ENCODE results near the gene CASQ2. TPM values are rescaled to one million over a fixed set of nuclear protein-coding genes. Genes with fewer than 3 reads are reported as not detected.
A peak's percentile ranks its signal among the peaks of the same experiment; 100 is the strongest.

Gene CASQ2
- polyA plus RNA-seq (ENCODE audit: insufficient read length in 4 of 4): 1 to 10 TPM in 2 of 4 donors, under 1 TPM in 2; 0.36 to 1.3 (median 1.0) TPM

DNA sequence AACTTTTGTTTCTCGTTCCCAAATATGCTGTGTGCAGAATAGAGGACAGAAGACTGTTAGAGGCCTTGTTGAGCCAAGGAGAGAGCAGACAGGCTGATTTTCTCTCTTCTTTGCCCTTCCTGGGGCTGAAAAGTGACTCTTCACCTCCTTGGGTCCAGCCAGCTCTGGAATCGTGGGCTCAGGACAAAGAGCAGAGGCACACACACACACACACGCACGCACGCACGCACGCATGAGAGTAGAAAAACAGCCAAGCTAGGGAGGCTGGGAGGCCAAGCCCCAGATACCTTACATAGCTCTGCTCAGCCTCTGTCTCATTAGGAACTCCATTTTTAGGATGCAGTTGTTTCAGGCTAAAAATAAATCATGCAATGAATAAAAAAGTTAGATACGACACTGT is at the start of gene CASQ2:
TSS of gene CASQ2 (minus strand) at position 166 of the 400 bp plus-strand sequence. CDS start 173 bp downstream, outside the sequence.
- no peak for DNase-seq (ENCODE audit: low read depth in 4 of 4, low spot score in 3 of 4)

DNA sequence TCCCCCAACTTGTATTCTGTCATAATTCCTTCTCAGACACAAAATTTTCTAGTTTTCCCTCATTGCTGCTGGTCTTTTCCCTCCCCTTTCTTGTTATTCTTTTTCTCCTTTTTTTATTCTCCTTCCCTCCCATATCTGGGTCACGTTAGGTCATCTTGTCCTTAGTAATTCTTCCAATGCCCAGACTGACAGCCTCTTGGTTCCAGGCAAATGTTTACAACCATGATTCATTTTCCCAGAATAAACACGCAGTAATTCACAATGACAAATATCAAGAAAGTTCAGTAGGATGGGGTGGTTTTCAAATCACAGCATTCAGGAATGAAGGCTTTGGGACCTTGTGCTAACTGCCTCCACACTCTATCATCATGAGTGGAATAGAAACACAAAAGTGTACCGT is 47.2 kb upstream of the CASQ2 start:
- no peak for DNase-seq (ENCODE audit: low read depth in 4 of 4, low spot score in 3 of 4)

DNA sequence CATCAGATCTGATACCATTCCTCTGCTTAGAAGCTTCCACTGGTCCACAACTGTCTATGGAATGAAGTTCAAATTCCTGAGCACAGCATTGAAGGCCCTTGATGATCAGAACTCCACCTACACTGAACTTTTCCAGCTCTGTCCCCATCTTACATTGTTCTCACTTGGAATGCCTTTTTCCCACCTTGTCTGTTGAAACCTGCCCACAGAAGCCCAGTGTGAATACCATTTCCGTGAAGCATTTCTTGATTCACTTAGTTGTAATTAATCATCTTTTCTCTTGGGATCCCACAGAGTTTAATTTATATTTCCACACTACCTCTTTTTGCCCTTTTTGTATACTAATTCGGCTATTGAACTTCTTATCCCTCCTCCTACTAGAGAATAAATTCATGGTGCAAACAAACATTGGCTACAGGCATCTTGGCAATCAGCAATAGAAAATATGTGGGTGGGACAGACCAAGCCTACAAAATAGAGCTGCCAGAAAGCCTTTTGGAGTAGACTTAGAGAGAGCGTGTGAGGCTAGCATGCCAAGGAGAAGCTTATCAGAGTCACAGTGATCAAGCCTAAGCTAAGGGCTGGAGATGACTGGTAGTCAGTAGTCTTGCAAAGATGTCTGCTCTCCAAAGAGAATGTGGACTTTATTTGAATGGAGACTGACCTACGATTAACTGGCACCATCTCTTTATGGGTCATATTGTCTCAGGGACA is 46.3 kb upstream of the CASQ2 start:
- no peak for DNase-seq (ENCODE audit: low read depth in 4 of 4, low spot score in 3 of 4)

DNA sequence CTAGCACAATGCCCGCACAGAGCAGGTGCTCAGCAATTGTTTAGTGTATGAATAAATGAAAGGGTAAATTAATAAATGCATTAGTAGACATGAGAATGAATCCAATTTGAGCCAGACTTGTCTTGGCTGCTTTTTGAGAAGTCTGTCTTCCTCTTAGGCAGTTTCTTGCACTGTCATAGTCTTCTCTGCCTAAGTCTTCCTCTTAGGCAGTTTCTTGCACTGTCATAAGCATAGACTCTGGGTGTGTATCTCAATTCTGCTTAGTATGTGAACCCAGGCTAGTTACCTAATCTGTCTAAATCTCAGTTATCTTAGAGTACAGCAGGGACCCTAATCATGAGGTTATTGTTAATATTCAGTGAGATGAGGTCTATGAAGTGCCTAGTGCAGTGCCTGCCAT is 45.2 kb upstream of the CASQ2 start:
- DNase-seq (ENCODE audit: low read depth in 4 of 4, low spot score in 3 of 4): no peak

DNA sequence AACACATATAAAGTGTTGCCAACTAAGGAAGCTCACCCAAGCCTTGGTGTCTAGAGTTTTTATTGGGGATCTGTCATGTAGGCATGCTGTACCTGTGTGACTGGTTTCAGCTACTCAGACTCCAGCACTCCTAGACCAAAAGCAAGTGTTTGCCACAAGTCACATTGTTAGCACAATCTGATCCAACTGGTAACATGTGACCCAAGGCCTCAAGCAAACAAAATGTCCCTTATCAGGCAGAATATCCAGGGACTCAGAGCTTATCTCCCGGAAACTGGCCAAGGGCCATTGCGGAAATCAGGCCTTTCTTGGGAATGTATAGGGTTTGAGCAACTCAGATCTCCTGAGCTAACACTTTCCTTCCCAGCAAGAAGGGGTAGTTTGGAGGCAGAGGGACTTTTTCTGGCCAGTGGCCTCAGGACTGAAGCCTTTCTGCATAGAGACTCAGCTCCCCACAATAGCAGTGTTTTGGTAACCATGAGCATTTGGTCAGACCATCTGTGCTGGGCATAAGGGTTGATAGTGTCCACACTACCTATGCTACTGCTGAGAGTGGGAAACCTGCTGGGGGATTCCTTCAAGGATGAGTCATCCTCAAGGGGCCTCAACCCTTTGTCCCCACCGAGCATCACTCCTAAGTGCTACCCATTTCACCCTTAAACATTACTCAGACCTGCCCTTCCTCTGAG is 42.8 kb upstream of the CASQ2 start:
- DNase-seq (ENCODE audit: low read depth in 4 of 4, low spot score in 3 of 4): no peak

DNA sequence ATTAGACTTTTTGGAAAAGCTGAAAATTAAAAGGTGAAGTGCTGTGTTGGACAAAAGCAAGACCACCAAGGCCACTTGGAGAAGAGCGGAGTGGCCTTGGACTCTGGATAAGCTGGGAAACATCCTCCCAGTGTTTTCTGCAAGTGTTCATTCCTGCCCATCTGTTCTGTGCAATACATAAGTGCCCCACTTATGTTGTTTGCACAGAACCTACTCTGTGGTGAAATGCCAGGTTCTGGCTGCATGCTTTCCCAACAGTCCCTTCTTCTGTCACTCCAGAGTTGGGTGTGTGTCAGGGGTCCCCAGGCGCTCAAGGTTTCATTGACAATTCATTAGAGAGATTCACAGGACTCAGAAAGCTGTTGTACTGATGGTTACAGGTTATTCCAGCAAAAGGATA is 42.1 kb upstream of the CASQ2 start:
- no peak for DNase-seq (ENCODE audit: low read depth in 4 of 4, low spot score in 3 of 4)

DNA sequence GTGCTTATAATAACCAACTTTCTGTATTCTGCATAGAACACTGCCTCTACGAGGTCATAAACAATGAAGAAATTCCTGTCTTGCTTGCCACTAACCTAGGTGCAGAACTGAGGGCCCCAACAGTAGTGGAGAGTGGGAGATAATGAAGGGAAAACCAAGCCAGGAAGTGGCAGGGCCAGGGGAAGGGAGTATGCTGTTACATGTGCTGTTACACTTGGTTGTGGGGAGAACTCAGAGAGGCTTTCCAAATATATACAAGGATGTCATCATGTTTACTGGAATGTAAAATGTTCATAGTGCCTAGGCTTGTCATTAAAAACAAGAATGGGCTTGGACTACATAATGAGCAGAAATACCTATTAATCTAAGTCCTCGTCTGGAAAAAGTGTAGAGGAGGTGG is 41.3 kb upstream of the CASQ2 start:
- DNase-seq (ENCODE audit: low read depth in 4 of 4, low spot score in 3 of 4): no peak

DNA sequence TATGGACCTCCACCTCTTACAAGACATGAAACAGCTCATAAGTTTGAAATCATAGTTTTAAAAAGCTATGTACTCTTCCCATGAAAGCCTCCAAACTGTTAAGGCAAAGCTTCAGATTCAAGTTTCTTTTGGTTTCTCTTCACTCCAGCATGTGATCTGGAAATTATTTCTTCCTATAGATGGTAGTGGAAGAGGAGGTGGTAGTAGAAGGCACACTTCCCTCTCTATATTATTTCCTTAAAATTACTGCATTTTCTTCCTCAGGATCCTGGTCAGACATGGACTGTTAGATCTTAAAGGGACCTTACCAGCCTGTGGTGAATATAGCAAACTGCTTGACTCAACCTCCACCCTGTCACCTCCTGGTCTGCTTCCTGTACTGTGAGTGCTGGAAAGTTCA is 40.6 kb upstream of the CASQ2 start:
- DNase-seq (ENCODE audit: low read depth in 4 of 4, low spot score in 3 of 4): no peak

DNA sequence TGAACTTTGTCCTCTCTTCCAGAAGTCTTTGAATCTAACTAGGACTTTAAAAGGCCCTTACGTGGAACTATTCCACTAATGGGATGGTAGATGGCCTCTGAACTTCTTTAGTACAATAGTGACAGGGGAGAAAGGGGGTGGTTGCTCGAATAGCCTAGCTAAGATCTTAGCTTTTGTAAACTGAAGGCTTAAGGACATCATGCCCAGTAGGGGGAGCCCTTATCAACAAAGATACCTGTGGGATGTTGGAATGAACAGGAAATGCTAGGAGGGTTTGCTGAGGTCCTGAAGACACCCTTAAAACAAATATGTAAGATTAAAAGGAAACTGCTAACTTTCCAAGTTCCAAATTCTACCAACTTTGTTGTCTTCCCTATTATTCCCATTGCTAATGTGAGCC is 39.2 kb upstream of the CASQ2 start:
- DNase-seq (ENCODE audit: low read depth in 4 of 4, low spot score in 3 of 4): peak; percentile 45 to 56 (median 49)

DNA sequence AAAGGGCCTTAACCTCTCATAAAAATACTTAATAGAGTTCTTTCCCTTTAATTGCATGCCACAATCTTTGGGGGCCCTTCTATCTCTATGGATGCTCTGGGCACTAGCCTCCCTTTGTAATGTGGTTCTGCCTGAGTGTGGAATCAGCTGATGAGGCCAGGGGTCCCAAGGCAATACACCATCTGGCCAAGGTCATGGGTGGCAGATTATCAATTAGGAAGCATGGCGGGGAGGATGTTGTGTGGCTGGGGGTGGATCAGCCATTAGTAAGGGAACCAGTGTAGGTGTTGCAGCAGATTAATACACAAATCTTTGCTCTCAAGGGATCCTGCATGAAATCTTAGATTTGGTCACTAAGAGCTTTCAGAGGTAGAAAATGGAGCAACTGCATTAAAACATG is 37.1 kb upstream of the CASQ2 start:
- DNase-seq (ENCODE audit: low read depth in 4 of 4, low spot score in 3 of 4): no peak

DNA sequence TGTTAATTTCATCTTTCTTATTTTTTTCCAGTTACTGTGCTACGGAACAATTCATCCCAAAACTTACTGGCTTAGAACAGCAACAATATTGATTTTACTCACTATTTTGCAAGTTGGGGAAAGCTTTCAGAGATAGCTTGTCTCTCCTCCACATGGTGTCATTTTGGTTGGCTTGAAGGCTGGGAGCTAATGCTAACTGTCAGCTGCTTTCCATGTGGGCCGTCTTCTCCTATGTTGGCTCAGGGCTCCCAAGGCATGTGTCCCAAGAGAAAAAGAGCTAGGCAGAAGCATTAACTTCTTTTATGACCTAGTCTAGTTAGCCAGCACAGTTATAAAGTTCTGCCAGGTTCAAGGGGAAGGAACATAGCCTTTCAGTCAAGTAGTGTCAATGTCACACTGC is 33.9 kb upstream of the CASQ2 start:
- DNase-seq (ENCODE audit: low read depth in 4 of 4, low spot score in 3 of 4): no peak

DNA sequence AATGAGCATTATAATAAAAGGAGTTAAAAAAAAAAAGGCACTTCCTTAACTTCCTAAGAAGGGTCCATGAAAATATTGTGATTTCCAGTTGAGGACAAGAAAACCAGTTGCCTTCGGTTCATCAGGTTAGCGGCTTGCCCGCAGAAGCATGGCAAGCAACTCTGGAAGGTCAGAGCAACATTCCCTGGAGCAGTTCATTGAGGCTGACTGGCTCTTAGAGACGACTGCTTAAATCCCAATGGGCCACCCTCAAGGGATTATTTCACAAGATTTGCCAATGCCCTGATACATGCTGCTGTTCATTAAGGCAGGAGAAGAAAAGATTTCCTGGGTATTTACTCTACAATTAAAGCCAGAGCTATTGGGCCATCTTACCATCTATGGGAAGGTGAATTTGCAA is 29.0 kb upstream of the CASQ2 start:
- no peak for DNase-seq (ENCODE audit: low read depth in 4 of 4, low spot score in 3 of 4)

DNA sequence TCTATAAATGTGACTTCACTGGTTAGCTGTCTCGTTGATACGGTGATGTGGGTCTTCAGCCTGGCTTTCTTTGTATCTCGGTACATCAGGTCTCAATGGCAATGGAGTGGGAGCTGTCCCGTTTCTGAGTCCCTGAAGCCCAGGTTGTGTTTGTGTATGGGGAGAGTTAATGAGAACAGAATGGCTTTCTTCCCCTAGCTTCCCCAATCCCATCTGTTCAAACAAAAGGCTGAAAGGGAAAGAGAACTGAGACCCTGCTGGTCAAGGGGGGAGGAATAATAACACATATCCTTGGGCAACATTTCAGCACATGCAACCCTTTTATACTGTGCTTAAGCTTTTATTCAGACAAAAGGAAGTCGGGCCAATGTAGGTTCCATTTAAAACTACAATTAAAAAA is 28.4 kb upstream of the CASQ2 start:
- DNase-seq (ENCODE audit: low read depth in 4 of 4, low spot score in 3 of 4): no peak

DNA sequence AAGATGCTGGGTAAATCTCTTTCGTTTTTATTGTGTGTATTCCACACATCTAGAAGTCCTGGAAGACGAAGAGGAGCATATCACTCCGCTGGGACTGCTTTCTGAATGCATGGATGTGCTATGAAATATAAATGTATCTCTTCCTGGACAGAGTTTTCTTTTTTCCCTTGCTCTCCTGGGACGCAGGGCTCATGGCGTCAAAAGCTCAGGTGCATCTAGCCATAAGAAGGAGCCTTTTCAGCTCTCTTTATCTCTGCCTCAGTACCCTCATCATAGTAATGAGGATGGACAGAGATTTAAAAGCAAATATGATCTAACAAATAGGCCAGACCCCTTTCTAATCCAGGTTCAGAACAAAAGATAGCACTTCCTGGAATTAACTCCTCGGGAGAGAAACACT is 27.5 kb upstream of the CASQ2 start:
- DNase-seq (ENCODE audit: low read depth in 4 of 4, low spot score in 3 of 4): no peak

DNA sequence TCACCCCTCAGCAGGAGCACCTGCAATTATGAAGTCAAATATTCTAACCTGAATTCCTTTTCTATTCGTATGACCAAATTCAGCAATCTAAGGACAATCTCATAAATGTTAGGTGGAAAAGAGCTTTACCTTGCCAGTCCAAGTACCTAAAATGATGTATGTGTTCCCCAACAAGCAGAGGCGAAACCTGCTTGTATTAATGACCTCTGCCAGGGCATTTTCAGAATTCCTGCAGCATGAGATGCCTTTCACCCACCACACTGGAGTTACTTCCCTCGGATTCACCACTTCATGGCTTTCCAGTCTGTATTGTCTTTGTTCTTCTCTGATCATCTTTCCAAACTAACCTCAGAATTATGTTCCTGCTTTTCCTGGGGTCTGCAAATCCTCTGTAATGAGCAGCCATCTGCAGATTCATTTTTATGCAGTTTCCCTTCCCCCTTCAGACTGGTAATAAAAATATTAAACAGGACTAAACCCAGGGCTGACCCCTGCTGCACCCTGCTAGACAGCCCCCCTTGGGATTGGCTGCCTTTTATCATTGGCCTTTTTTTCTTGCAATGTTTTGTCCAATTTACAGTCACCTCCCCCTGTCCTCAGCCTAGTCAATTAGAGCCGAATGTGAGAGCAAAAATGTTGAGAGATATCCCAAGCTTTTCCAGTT is 26.6 kb upstream of the CASQ2 start:
- DNase-seq (ENCODE audit: low read depth in 4 of 4, low spot score in 3 of 4): no peak

DNA sequence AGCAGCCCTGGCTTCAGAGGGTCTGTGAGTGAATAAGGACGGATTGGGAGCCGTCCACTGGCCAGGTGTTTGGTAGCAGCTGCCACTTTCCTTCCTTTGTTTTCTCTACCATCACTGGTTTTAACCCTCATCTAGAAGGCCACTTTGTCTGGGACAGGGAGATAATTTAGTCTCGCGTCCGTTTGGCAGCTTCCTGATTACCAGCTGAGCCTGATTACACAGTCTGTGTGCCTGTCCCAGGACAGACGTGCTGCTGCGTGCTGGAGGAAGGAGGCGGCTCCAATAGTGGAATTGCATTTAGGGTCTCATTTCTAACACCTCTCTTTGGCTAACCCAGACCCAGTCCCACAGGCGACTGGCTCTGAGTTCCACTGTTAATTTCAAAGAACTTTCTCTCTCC is 24.6 kb upstream of the CASQ2 start:
- DNase-seq (ENCODE audit: low read depth in 4 of 4, low spot score in 3 of 4): no peak

DNA sequence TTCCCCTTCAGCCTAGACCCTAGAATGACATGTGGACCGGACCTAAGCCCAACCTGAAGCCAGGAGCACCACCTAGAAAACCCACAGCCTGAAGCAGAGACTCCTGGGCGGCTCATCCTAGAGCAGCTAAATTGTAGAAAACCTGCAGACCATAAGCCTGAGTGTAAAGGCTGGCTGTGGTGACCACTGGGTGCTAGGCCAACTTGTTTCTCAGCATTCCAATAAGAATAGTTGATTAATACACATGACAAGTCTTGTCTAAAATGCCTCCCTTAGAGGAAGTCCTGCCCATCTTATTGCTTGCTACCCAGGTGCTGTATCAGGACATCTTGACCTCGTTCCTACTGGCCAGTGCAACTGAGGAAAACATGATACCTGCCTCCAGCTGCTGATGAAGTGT is 23.3 kb upstream of the CASQ2 start:
- DNase-seq (ENCODE audit: low read depth in 4 of 4, low spot score in 3 of 4): no peak

DNA sequence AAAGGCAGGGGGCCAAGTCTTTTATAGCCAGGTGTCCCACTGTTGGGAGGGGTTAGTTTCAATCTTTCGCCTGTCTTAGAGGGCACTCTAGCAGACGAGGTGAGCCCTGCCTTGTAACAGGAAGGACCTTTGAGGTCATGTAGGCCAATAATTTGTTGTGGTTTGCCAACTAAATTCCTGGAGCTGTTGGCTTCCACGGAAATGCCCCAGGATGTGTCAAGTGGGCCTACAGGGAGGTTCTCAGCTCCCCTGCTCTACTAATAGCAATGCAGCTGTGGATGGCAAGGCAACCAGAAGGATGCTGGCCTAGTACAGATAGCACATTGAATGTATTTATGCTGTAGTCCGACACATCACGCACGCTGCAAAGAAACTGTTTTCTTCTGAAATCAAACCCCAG is 22.3 kb upstream of the CASQ2 start:
- no peak for DNase-seq (ENCODE audit: low read depth in 4 of 4, low spot score in 3 of 4)

DNA sequence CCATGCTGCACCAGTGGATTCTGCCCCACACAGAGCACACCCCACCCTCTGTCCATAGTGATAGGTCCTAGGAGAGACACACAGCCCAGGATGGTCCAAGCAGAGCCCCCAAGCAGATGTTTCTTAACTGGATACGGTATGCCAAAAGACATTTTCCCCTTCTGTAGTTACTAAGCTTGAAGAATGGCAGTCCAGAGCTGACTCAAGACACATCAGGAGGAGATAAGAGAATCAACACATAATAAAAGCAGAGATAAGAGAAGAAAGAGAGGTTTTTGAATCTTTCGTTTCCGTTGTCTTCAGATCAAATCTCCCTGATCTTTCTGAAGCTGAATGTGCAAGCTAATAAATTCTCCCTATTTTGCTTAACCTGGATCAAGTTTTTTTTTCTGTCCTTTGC is 21.8 kb upstream of the CASQ2 start:
- DNase-seq (ENCODE audit: low read depth in 4 of 4, low spot score in 3 of 4): no peak

DNA sequence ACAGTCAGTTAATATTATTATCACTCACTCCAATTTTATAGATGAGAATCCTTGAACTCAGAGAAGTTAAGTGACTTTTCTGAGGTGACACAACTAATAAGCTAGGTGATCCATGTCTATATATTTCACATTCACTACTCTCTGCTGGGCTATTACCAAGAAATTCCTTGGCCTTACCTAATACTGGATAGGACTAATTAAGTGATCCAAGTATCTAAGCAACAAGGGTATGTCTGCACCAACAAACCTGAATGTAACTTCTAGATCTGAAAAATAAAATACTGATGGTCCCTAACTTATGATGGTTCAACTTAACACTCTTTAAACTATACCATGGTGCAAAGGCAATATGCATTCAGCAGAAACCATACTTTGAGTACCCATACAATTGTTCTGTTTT is 14.8 kb upstream of the CASQ2 start:
- DNase-seq (ENCODE audit: low read depth in 4 of 4, low spot score in 3 of 4): no peak

DNA sequence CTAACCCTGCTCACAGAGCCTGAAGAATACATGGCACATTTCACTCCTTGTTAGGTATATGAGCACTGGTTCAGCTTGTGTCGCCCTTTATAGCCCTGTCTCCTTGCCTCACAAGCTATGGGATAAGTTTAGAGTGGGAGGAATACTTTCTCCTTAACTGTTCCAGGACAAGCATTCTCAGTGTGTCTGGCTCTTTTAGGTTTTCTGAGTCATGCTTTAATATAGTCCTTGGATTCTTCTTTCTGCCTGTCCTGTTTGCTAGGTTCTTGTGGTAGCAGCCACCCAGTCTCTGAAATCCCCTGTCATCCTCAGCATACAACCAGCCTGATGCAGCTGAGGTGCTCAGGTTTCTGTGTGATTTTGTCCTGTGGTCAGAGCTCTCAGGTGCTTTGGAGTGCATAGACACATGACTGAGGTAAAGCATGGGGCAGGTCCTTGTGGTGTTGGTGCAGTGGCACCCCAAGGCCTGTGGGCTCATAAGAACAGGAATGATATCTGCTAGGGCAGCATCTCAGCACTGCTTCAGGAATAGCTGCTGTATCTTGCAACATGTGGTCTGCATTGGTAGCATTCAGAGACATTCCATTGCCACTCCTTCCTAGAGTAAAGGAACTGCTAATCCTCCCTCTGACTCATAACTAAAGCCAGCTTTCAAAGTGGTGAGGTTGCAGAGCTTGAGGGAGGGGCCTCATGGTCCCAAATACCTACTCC is 14.2 kb upstream of the CASQ2 start:
- DNase-seq (ENCODE audit: low read depth in 4 of 4, low spot score in 3 of 4): no peak

Measured in right renal pelvis (tissue), 4 donors.